T-helper 1 cell treated with Interleukin-12 subunit alpha and Interleukin-12 subunit beta and Interleukin-4 antibody, amounts not matched to agents 30 μg/mL and 1 μg/mL, for 36 hours (primary cell): Measurements from ENCODE around the gene GSX2.

Experiments
- H3K27ac Mint-ChIP-seq: one replicate; pipeline ENCODE4 v1.8.0; 2021; ENCODE audit warnings: mild to moderate bottlenecking, mixed read lengths
- H3K27me3 Mint-ChIP-seq: one replicate; pipeline ENCODE4 v1.8.0; 2021; ENCODE audit warnings: low read depth, mixed read lengths
- H3K36me3 Mint-ChIP-seq: one replicate; pipeline ENCODE4 v1.8.0; 2021; ENCODE audit warnings: low read depth, mixed read lengths
- H3K4me1 Mint-ChIP-seq: one replicate; pipeline ENCODE4 v1.8.0; 2021; ENCODE audit warnings: low read depth, mixed read lengths
- H3K4me3 Mint-ChIP-seq: one replicate; pipeline ENCODE4 v1.8.0; 2021; ENCODE audit warnings: mild to moderate bottlenecking, moderate library complexity, mixed read lengths
- H3K9me3 Mint-ChIP-seq: one replicate; pipeline ENCODE4 v1.8.0; 2021; ENCODE audit warnings: mixed read lengths

Gene GSX2

GRCh38 chr4:54149323-54149722 lies 49.4 kb downstream of the GSX2 start:
- Mint-ChIP-seq H3K36me3 (no peaks in the 10 kb centered on the region), H3K4me1 (peaks cover 3% of the 10 kb centered on the region), H3K27ac (no peak overlapping the region), H3K4me3 (no peak overlapping the region), H3K9me3 (peaks cover 3% of the 10 kb centered on the region), H3K27me3 (no peaks in the 10 kb centered on the region)
